Activated T-cell treated with anti-CD3 and anti-CD28 coated beads, Interleukin-2, amount 50 U/mL, for 24 hours (primary cell): ENCODE measurements around the gene PSEN2.
"Not testable (repeated sequence)": the region's sequence is repeated elsewhere in the genome, so short reads cannot be mapped to it uniquely, and the experiment has no call there.

ENCODE experiments used
- DNase-seq: peaks from one replicate; pipeline ENCODE4 v3.0.0-alpha.2; 2020
- H3K27ac Mint-ChIP-seq: 2 replicates; pipeline ENCODE4 v1.8.0; 2020; ENCODE audit warnings: mild to moderate bottlenecking, mixed read lengths
- H3K27me3 Mint-ChIP-seq: 2 replicates; pipeline ENCODE4 v1.8.0; 2020; ENCODE audit warnings: mixed read lengths
- H3K36me3 Mint-ChIP-seq: 2 replicates; pipeline ENCODE4 v1.8.0; 2020; ENCODE audit warnings: low read depth, mixed read lengths
- H3K4me1 Mint-ChIP-seq: 2 replicates; pipeline ENCODE4 v1.8.0; 2020; ENCODE audit warnings: low read depth, mixed read lengths
- H3K4me3 Mint-ChIP-seq: 2 replicates; pipeline ENCODE4 v1.8.0; 2020; ENCODE audit warnings: mild to moderate bottlenecking, moderate library complexity, mixed read lengths
- H3K9me3 Mint-ChIP-seq: 2 replicates; pipeline ENCODE4 v1.8.0; 2020; ENCODE audit warnings: mixed read lengths

The PSEN2 gene

DNA sequence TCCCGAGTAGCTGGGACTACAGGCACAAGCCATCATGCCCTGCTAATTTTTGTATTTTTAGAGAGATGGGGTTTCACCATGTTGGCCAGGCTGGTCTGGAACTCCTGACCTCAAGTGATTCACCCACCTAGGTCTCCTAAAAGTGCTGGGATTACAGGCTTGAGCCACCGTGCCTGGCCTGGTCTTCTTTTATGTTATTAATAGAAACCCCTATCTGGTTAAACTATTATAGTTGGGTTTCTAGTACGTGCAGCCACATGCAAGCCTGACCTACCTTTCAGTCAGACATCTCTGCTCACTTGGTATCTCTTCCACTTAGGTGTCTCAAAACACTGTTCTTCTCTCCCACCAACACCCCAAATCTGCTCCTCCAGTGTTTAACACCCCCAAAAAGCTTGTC is 34.4 kb downstream of the PSEN2 start:
- Mint-ChIP-seq H3K36me3 (peaks cover under 1% of the 10 kb centered on the region), H3K27me3 (no peaks in the 10 kb centered on the region), H3K9me3 (no peaks in the 10 kb centered on the region), H3K4me3 (no peak overlapping the region), H3K4me1 (no peaks in the 10 kb centered on the region), H3K27ac (no peak overlapping the region)
- DNase-seq, result no peak

DNA sequence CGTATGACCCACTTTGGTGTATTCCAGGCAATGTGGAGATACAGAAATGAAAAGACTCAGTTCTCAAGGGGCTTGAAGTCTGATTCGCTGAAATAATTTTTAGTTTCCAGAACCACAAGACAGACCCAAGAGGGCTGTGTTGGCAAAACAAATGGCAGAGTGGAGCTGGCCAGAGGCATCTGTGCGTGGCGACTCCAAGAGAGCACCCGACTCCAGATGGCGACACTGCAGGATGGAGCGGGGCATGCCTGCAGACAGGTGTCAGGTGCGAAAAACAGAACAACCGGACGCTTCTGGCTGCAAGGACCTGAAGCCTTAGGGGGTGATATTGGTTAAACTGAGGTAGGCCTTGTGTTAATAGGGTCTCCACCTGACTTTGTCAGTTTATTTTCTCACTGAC is 38.0 kb downstream of the PSEN2 start:
- H3K27ac Mint-ChIP-seq, result no peak overlapping the region
- no peak overlapping the region for H3K4me3 Mint-ChIP-seq
- H3K4me1 Mint-ChIP-seq, result no peaks in the 10 kb centered on the region
- no peak for DNase-seq
- no peaks in the 10 kb centered on the region for H3K9me3 Mint-ChIP-seq
- H3K36me3 Mint-ChIP-seq, result no peaks in the 10 kb centered on the region
- no peaks in the 10 kb centered on the region for H3K27me3 Mint-ChIP-seq

DNA sequence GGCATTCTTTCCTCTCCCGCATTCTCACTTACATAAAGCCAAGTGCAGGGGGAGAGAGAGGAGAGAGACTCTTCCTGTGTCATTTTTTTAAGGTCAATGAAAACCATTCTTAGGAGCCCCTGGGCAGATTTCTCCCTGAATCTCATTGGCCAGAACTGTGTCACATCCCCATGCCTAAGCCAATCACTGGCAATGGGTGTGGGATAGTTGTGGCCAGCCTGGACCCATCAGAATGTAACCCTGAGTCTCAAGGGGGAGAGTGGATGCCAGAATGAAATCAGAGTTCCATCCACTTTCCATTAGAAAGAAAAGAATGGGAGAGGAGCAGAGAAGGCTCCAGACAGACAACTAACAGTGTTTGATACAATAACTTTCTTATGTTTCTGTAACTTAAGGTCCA is 38.5 kb downstream of the PSEN2 start:
- no peaks in the 10 kb centered on the region for H3K4me1 Mint-ChIP-seq
- H3K27ac Mint-ChIP-seq, result no peak overlapping the region
- no peak overlapping the region for H3K4me3 Mint-ChIP-seq
- H3K9me3 Mint-ChIP-seq, result no peaks in the 10 kb centered on the region
- DNase-seq, result no peak
- H3K27me3 Mint-ChIP-seq, result no peaks in the 10 kb centered on the region
- H3K36me3 Mint-ChIP-seq, result no peaks in the 10 kb centered on the region

DNA sequence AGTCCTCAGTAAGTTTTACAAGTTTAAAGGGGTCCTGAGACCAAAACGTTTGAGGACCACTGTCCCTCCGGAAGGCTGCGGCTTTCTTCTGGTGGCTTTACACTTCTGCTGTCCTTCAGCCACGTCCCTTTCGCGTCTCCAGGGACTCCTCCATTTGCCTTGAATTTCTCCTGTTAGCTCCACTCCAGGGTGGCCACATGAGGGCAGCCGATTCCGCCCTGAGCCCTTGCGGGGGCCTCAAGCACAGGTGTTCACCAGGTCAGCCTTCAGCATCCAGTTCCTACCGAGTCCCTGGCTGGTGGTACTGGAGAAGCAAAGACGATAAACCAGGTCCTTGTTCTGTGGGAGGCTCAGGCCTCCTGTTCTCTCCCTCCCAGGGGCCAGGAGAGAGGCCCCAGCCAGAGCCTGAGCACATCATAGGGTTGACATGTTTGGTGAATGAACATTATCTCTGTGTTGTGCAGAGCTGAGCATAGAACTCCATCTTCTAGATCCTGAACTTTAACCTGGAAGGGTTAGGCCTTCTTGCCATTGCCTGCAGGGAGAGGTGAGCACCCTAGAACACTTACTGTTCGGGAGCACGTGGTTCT is 42.3 kb downstream of the PSEN2 start:
- no peaks in the 10 kb centered on the region for H3K36me3 Mint-ChIP-seq
- DNase-seq, result peak; percentile 55
- H3K4me1 Mint-ChIP-seq, result peaks cover 2% of the 10 kb centered on the region
- H3K4me3 Mint-ChIP-seq, result no peak overlapping the region
- H3K9me3 Mint-ChIP-seq, result no peaks in the 10 kb centered on the region
- H3K27me3 Mint-ChIP-seq, result no peaks in the 10 kb centered on the region
- H3K27ac Mint-ChIP-seq, result no peak overlapping the region

DNA sequence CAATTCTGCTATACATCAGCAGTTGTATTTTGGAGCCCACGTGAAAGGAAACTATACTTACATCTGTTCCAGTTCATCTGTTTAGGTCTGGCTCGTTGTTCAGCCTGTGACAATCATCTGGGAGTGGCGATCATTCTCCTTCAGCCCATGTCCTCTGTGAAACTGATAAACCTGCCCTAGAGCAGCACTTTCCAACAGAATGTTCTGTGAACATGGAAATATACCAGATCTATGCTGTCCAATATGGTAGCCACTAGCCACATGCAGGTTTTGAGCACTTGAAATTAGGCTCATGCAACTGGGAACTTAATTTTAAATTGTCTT is 45.2 kb downstream of the PSEN2 start:
- H3K9me3 Mint-ChIP-seq, result no peaks in the 10 kb centered on the region
- H3K4me3 Mint-ChIP-seq, result no peak overlapping the region
- no peaks in the 10 kb centered on the region for H3K27me3 Mint-ChIP-seq
- H3K36me3 Mint-ChIP-seq, result no peaks in the 10 kb centered on the region
- peaks cover 2% of the 10 kb centered on the region for H3K4me1 Mint-ChIP-seq
- H3K27ac Mint-ChIP-seq, result no peak overlapping the region
- DNase-seq, result no peak

DNA sequence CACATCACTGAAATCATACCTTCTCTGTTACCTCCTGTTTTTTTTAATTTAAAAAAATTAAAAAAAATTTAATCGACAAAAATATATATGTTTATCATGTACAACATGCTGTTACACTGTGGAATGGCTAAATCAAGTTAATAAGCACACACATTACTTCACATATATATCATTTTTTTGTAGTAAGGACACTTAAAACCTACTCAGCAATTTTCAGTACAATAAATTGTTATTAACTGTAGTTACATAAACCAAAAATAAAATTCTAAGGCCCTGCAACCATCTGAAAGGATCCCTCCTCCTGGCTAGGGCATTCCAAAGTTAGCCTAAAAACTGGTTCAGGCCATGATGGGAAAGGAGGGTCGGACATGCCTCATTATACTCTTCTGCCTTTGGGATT is 46.1 kb downstream of the PSEN2 start:
- peaks cover 2% of the 10 kb centered on the region for H3K4me1 Mint-ChIP-seq
- no peak for DNase-seq
- no peaks in the 10 kb centered on the region for H3K36me3 Mint-ChIP-seq
- no peaks in the 10 kb centered on the region for H3K9me3 Mint-ChIP-seq
- H3K27me3 Mint-ChIP-seq, result no peaks in the 10 kb centered on the region
- H3K27ac Mint-ChIP-seq, result no peak overlapping the region
- no peak overlapping the region for H3K4me3 Mint-ChIP-seq

DNA sequence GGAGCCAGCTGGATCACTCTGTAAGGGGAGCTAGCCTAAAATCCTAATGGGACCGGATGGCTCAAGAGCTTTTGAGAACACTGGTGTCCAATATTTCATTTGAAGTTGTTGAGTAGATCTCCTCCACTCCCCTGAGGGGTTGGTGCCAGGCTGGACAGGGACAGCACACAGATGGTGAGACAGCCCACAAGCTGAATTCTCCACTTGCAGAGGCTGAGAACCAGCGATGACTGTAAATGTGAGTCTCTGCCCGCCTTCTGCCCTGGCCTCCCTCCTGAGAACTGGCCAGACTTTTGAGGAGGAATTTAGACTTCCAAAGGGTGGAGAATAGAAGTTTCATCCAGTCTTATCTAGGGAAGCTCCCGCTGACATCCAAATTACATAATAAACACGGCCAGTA is 49.2 kb downstream of the PSEN2 start:
- Mint-ChIP-seq H3K9me3 (no peaks in the 10 kb centered on the region), H3K36me3 (no peaks in the 10 kb centered on the region), H3K4me1 (peaks cover 2% of the 10 kb centered on the region), H3K27ac (no peak overlapping the region), H3K27me3 (no peaks in the 10 kb centered on the region), H3K4me3 (no peak overlapping the region)
- DNase-seq, result no peak

DNA sequence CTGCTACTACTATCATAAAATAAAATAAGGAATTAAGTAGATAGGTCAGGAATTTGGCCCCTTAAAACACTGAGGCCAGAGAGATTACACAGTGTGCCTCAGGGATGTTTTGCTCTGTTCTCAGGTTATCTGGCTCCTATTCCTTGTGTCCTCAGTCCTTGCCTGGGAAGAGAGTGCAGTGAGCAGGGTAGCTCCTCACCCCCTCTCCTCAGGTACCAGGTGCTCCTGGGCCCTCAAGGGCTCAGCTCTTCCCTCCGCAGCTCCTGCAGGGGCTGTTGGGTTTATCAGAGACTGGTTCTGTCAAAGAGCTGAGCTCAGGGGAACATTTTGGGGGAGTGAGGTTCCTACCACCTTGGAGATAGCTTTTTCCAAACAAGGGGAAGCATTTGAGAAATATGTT is 49.6 kb downstream of the PSEN2 start:
- no peaks in the 10 kb centered on the region for H3K27me3 Mint-ChIP-seq

DNA sequence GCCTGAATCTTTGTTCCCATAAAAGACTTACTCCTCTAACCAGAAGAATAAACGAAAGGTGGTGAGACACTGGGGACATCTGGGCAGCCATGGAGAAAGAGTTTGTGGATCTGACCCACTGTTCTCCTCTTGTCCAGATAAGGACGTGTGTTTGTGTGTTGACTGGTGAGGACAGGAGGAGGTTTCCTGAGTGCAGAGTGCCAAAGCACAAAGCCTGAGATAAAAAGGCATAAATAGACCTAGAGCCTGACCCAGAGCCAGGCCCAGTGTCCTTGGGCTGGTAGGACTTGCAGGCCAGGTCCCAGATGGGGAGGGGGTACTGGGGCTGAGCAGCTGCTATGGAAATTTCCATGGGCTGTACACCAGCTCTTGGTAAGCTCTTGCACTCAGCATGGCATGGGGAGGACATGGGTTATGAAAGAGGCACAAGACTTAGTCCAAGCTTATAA is 50.1 kb downstream of the PSEN2 start:
- no peak for DNase-seq
- H3K27ac Mint-ChIP-seq, result no peak overlapping the region

More for the DNA sequence above, 49.6 kb downstream of the PSEN2 start:
- Mint-ChIP-seq H3K4me1 (peaks cover 2% of the 10 kb centered on the region), H3K27ac (no peak overlapping the region), H3K9me3 (no peaks in the 10 kb centered on the region), H3K4me3 (no peak overlapping the region), H3K36me3 (no peaks in the 10 kb centered on the region)
- DNase-seq, result no peak

DNA sequence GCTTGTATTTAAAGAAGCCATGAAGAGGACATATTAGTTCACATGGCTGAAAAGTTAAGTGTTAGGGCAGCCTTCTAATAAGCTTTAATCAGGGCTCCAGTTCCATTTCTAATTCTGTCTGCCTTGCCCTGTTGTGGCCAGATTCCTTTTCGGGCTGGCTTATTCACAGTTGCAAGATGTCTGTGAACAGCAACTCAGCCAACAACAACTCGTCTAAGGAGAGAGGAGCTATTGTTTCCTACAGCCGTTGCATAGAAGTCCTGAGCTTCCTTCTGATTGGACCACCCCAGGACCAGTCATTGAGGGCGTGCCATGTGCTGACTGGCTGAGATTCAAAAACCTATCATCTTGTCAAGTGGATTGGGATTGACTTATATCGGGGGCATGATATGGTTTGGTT is 51.1 kb downstream of the PSEN2 start:
- H3K27me3 Mint-ChIP-seq, result no peaks in the 10 kb centered on the region
- H3K27ac Mint-ChIP-seq, result no peak overlapping the region
- H3K36me3 Mint-ChIP-seq, result no peaks in the 10 kb centered on the region
- H3K9me3 Mint-ChIP-seq, result no peaks in the 10 kb centered on the region
- no peaks in the 10 kb centered on the region for H3K4me1 Mint-ChIP-seq
- no peak for DNase-seq
- no peak overlapping the region for H3K4me3 Mint-ChIP-seq

More for the DNA sequence above, 50.1 kb downstream of the PSEN2 start:
- Mint-ChIP-seq H3K27me3 (no peaks in the 10 kb centered on the region), H3K9me3 (no peaks in the 10 kb centered on the region), H3K36me3 (no peaks in the 10 kb centered on the region), H3K4me1 (no peaks in the 10 kb centered on the region), H3K4me3 (no peak overlapping the region)

DNA sequence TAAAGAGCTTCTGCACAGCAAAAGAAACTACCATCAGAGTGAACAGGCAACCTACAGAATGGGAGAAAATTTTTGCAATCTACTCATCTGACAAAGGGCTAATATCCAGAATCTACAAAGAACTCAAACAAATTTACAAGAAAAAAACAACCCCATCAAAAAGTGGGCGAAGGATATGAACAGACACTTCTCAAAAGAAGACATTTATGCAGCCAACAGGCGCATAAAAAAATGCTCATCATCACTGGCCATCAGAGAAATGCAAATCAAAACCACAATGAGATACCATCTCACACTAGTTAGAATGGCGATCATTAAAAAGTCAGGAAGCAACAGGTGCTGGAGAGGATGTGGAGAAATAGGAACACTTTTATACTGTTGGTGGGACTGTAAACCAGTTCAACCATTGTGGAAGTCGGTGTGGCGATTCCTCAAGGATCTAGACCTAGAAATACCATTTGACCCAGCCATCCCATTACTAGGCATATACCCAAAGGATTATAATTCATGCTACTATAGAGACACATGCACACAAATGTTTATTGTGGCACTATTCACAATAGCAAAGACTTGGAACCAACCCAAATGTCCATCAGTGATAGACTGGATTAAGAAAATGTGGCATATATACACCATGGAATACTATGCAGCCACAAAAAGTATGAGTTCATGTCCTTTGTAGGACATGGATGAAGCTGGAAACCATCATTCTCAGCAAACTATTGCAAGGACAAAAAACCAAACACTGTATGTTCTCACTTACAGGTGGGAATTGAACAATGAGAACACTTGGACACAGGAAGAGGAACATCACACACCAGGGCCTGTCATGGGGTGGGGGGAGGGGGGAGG is 59.1 kb downstream of the PSEN2 start:
- H3K27me3 Mint-ChIP-seq, DNase-seq, H3K9me3 Mint-ChIP-seq, H3K4me3 Mint-ChIP-seq, H3K4me1 Mint-ChIP-seq, H3K36me3 Mint-ChIP-seq, H3K27ac Mint-ChIP-seq: not testable (repeated sequence)

DNA sequence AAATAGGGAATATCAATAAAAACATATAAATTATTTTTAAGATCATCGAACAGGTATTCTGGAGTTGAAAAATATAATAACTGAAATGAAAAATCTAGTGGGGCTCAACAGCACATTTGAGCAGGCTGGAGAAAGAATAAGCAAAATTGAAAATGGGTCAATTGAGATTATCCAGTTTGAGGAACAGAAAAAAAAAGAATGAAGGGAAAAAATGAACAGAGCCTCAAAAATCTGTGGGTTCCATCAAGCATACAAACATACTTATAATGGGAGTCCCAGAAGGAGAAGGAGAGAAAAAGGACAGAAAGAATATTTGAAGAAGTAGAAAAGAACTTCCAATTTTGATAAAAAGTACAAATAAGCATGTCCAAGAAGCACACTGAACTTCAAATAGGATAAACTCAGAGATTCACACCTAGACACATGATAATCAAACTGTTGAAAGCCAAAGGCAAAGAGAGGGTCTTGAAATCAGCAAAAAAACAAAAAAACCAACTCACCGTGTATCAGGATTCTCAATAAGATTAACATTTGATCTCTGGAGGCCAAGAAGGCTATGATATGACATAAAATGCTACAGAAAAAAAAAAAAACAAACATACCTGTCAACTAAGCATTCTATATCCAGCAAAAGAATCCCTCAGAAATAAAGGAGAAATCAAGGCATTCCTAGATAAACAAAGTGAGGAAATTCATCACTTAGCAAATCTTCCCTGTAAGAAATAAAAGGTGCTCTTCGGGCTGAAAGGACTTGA is 64.2 kb downstream of the PSEN2 start:
- H3K27ac Mint-ChIP-seq, result no peak overlapping the region
- peaks cover 3% of the 10 kb centered on the region for H3K36me3 Mint-ChIP-seq
- peaks cover 21% of the 10 kb centered on the region for H3K4me1 Mint-ChIP-seq
- no peak for DNase-seq
- H3K4me3 Mint-ChIP-seq, result no peak overlapping the region
- H3K27me3 Mint-ChIP-seq, result no peaks in the 10 kb centered on the region
- H3K9me3 Mint-ChIP-seq, result peaks cover 17% of the 10 kb centered on the region

DNA sequence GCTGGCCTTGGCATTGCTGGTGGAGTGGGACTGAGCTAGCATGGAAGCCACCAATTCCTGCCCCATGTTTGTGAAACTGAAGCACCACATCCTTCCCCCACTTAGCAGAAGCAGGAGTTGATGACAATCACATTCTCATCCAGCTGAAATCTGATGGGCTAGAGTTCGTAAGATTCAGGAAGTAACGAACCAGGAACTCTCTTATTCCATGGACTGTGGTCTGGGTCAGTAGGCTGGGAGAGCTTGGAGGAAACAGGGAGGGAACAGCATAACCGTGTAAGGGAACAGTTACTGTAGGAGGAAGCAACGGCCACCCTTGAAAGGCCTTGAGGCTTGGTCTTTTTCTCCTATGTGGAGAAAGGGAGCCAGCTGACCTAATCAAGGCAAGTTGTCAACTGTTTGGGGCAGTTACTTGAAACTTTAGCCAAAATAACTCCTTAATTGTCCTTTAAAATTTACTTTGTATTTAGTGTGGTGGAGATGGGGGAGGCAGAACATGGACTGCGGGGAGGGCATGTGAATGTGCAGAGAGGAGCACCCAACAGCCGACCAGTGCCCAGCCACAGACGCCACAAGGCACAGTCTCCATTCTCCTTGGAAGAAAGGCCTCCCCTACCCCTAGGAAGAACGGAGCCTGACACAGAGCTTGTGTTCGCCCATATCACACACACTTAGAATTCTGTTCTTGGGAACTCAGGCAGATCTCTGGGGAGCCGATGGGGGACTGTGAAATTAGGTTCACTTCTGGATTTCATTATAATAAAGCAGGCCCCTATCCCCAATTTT is 67.7 kb downstream of the PSEN2 start:
- Mint-ChIP-seq H3K4me3 (peak overlapping the region; percentile 84), H3K9me3 (peaks cover 15% of the 10 kb centered on the region), H3K27me3 (no peaks in the 10 kb centered on the region), H3K36me3 (peaks cover 7% of the 10 kb centered on the region), H3K4me1 (peaks cover 38% of the 10 kb centered on the region), H3K27ac (peak overlapping the region; percentile 92)
- no peak for DNase-seq

DNA sequence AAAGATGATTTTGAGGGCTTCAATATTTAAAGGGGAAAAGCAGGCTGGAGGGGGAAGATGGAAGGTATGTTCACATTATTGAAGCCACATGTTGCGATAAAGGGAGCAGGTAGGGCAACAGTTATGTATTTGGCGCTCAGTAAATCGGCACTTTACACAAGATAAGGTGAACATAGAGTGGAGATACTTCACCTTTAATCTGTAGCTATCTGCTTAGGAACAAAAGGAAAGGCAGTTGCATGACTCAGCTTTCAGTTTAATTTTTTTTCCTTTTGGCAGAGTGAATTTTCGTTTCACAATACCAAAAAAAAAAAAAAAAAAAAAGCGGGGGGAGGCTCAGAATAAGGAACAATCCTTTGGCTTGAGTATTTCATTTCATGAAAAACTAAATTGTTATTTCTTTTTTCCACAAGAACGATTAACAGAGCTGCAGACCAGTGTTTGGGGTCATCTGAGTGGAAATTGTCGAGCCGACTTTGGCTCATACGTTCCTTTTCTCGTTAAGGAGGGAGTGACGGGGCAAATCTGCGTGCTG is 68.6 kb downstream of the PSEN2 start:
- H3K27me3 Mint-ChIP-seq, result no peaks in the 10 kb centered on the region
- peaks cover 14% of the 10 kb centered on the region for H3K9me3 Mint-ChIP-seq
- H3K27ac Mint-ChIP-seq, result peak overlapping the region; percentile 92

More for the DNA sequence above, 68.6 kb downstream of the PSEN2 start:
- peaks cover 7% of the 10 kb centered on the region for H3K36me3 Mint-ChIP-seq
- peaks cover 46% of the 10 kb centered on the region for H3K4me1 Mint-ChIP-seq
- H3K4me3 Mint-ChIP-seq, result peak overlapping the region; percentile 84
- DNase-seq, result no peak
